HEK293 (cell line): Measurements from ENCODE around the gene FAM181B.

Experiments
- CTCF ChIA-PET: fragments of 350-600 bp; formaldehyde crosslinking; extraction: SDS; loops from one replicate; lab custom pipeline; 2021; ENCODE audit warnings: antibody characterized with exemption; lab: Yijun Ruan, JAX
- POLR2A ChIA-PET: fragments of 300-600 bp; formaldehyde crosslinking; extraction: SDS; loops from one replicate; lab custom pipeline; 2020; ENCODE audit warnings: antibody characterized with exemption, inconsistent platforms; lab: Yijun Ruan, JAX
- H3K27ac ChIP-seq: fragments of 200-500 bp; sonication (Bioruptor generic); 2 replicates; pipeline ENCODE4 v1.5.1; 2014; ENCODE audit warnings: low read depth, low read length, control low read depth, inconsistent platforms; ENCODE audit errors: extremely low read depth
- H3K36me3 ChIP-seq, 2 experiments: fragments of 200-500 bp in 1 of 2; sonication (Bioruptor generic) in 1 of 2; 1 replicate in 1 of 2; 2 replicates in 1 of 2; pipeline ENCODE4 v1.5.1; 2014 to 2017; ENCODE audit warnings: inconsistent platforms in 2 of 2, low read length in 2 of 2; ENCODE audit not compliant: control insufficient read depth in 2 of 2, insufficient read depth in 1 of 2
- H3K4me1 ChIP-seq: fragments of 200-500 bp; sonication (Bioruptor generic); 2 replicates; pipeline ENCODE4 v1.5.1; 2014; ENCODE audit warnings: mild to moderate bottlenecking, low read length, inconsistent platforms; ENCODE audit not compliant: control insufficient read depth, insufficient read depth
- H3K4me3 ChIP-seq: 2 replicates; pipeline ENCODE4 v1.5.1; 2011; ENCODE audit warnings: low read depth, mild to moderate bottlenecking, control low read depth, low read length, moderate library complexity
- H3K9me3 ChIP-seq: fragments of 200-500 bp; sonication (Bioruptor generic); 2 replicates; pipeline ENCODE4 v1.5.1; 2014; ENCODE audit warnings: low read depth, low read length, inconsistent platforms; ENCODE audit not compliant: control insufficient read depth, insufficient read depth
- EGR2 ChIP-seq: fragments of 450-650 bp; formaldehyde crosslinking; IDR thresholded peaks from 2 replicates; pipeline ENCODE4 v1.5.1; 2016; ENCODE audit warnings: low read depth, missing biosample characterization, missing genetic modification characterization
- HIC1 ChIP-seq: fragments of 450-650 bp; formaldehyde crosslinking; IDR thresholded peaks from 2 replicates; pipeline ENCODE4 v1.5.1; 2016; ENCODE audit warnings: missing biosample characterization, missing genetic modification characterization
- PRDM4 ChIP-seq: fragments of 450-650 bp; formaldehyde crosslinking; IDR thresholded peaks from 2 replicates; pipeline ENCODE4 v1.5.1; 2017; ENCODE audit warnings: missing biosample characterization, missing genetic modification characterization
- SP2 ChIP-seq: fragments of 450-650 bp; formaldehyde crosslinking; IDR thresholded peaks from 2 replicates; pipeline ENCODE4 v1.5.1; 2016; ENCODE audit warnings: missing biosample characterization, missing genetic modification characterization
- YY2 ChIP-seq: fragments of 450-650 bp; formaldehyde crosslinking; IDR thresholded peaks from 2 replicates; pipeline ENCODE4 v1.5.1; 2016; ENCODE audit warnings: missing biosample characterization, missing genetic modification characterization
- ZBTB21 ChIP-seq: fragments of 450-650 bp; formaldehyde crosslinking; IDR thresholded peaks from 2 replicates; pipeline ENCODE4 v1.5.1; 2017; ENCODE audit warnings: missing biosample characterization, missing genetic modification characterization
- ZFP3 ChIP-seq: fragments of 450-650 bp; formaldehyde crosslinking; IDR thresholded peaks from 2 replicates; pipeline ENCODE4 v1.5.1; 2016; ENCODE audit warnings: low read depth, missing biosample characterization, missing genetic modification characterization
- ZNF112 ChIP-seq: fragments of 450-650 bp; formaldehyde crosslinking; IDR thresholded peaks from 2 replicates; pipeline ENCODE4 v1.5.0; 2017; ENCODE audit warnings: missing biosample characterization, missing genetic modification characterization
- ZNF146 ChIP-seq: fragments of 450-650 bp; formaldehyde crosslinking; IDR thresholded peaks from 2 replicates; pipeline ENCODE4 v1.5.1; 2016; ENCODE audit warnings: missing biosample characterization, missing genetic modification characterization
- ZNF175 ChIP-seq: fragments of 450-650 bp; formaldehyde crosslinking; IDR thresholded peaks from 2 replicates; pipeline ENCODE4 v1.5.1; 2016; ENCODE audit warnings: missing biosample characterization, missing genetic modification characterization
- ZNF18 ChIP-seq: fragments of 450-650 bp; formaldehyde crosslinking; IDR thresholded peaks from 2 replicates; pipeline ENCODE4 v1.5.1; 2016; ENCODE audit warnings: missing biosample characterization, missing genetic modification characterization
- ZNF184 ChIP-seq: fragments of 450-650 bp; IDR thresholded peaks from 2 replicates; pipeline ENCODE4 v1.5.1; 2018; ENCODE audit warnings: missing biosample characterization, mild to moderate bottlenecking, missing genetic modification characterization
- ZNF280C ChIP-seq: fragments of 450-650 bp; formaldehyde crosslinking; IDR thresholded peaks from 2 replicates; pipeline ENCODE4 v1.5.1; 2016; ENCODE audit warnings: missing biosample characterization, missing genetic modification characterization
- ZNF311 ChIP-seq: fragments of 450-650 bp; formaldehyde crosslinking; IDR thresholded peaks from 2 replicates; pipeline ENCODE4 v1.5.1; 2017; ENCODE audit warnings: missing biosample characterization, missing genetic modification characterization, borderline replicate concordance
- ZNF37A ChIP-seq: fragments of 450-650 bp; IDR thresholded peaks from 2 replicates; pipeline ENCODE4 v1.5.1; 2018; ENCODE audit warnings: missing biosample characterization, missing genetic modification characterization
- ZNF423 ChIP-seq: fragments of 450-650 bp; formaldehyde crosslinking; IDR thresholded peaks from 2 replicates; pipeline ENCODE4 v1.5.1; 2016; ENCODE audit warnings: missing biosample characterization, missing genetic modification characterization
- ZNF561 ChIP-seq: fragments of 450-650 bp; IDR thresholded peaks from 2 replicates; pipeline ENCODE4 v1.5.1; 2018; ENCODE audit warnings: missing biosample characterization, missing genetic modification characterization, borderline replicate concordance
- ZNF658 ChIP-seq: fragments of 450-650 bp; formaldehyde crosslinking; IDR thresholded peaks from 2 replicates; pipeline ENCODE4; 2016; ENCODE audit warnings: missing biosample characterization, missing genetic modification characterization
- ZNF660 ChIP-seq: fragments of 450-650 bp; IDR thresholded peaks from 2 replicates; pipeline ENCODE4 v1.5.1; 2018; ENCODE audit warnings: missing biosample characterization, mild to moderate bottlenecking, missing genetic modification characterization
- TF ChIP-seq, protein P1 (sequence below): sonication (generic); formaldehyde crosslinking; IDR thresholded peaks from 2 replicates; pipeline ENCODE4 v1.8.1; 2022; ENCODE audit warnings: mild to moderate bottlenecking, moderate library complexity, missing genetic modification reagents
- TF ChIP-seq, protein P2 (sequence below): fragments of 450-650 bp; formaldehyde crosslinking; IDR thresholded peaks from 2 replicates; pipeline ENCODE4 v1.5.1; 2016; ENCODE audit warnings: missing biosample characterization, missing genetic modification characterization, low read depth

FAM181B gene

DNA sequence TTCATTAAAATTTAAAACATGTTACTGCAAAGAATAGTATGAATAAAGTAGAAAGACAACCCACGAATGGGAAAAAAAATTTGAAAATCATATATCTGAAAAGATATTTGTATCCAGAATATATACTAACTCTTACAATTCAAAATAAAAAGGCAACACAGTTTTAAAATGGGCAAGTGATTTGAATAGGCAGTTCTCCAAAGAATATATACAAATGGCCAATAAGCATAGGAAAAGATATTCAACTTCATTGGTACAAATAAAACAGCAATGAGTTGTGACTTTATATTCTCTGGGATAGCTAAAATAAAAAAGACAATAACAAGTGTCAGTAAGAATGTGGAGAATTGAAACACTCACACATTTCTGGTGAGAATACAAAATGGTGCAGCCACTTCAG is 41.6 kb upstream of the FAM181B start:
- H3K36me3 ChIP-seq, result no peaks in the 10 kb centered on the region
- CTCF ChIA-PET, result interaction anchor here (0.6 to 4.7 kb wide), 34 partner anchors 8 to 1038 kb away, joined by 3 to 47 read pairs (median 5); partner anchors contain the start of gene CCDC90B

DNA sequence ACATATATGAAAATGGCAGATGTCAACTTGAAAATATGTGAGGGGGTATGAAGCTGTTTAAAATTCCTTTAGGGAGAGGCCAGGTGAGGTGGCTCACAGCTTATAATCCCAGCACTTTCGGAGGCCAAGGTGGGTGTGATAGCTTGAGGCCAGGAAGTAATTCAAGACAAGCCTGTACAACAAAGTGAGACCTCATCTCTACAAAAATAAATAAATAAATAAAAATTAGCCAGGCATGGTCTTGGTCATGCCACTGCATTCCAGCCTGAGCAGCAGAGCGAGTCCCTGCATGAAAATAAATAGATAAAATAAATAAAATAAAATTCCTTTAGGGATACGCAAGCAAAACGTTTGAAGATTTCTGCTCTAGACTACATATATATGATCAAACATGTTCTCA is 38.1 kb upstream of the FAM181B start:
- ChIA-PET CTCF (no interaction called here), POLR2A (no interaction called here)
- Histone ChIP-seq H3K36me3 (no peaks in the 10 kb centered on the region), H3K27ac (no peak overlapping the region), H3K4me3 (no peak overlapping the region), H3K4me1 (no peaks in the 10 kb centered on the region), H3K9me3 (no peaks in the 10 kb centered on the region)
- TF ChIP-seq, protein P1, sequence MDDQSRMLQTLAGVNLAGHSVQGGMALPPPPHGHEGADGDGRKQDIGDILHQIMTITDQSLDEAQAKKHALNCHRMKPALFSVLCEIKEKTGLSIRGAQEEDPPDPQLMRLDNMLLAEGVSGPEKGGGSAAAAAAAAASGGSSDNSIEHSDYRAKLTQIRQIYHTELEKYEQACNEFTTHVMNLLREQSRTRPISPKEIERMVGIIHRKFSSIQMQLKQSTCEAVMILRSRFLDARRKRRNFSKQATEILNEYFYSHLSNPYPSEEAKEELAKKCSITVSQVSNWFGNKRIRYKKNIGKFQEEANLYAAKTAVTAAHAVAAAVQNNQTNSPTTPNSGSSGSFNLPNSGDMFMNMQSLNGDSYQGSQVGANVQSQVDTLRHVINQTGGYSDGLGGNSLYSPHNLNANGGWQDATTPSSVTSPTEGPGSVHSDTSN, result no peak
- TF ChIP-seq ZNF184 (tag by site-specific recombination), result no peak
- no peak for TF ChIP-seq EGR2
- no peak for TF ChIP-seq ZNF146 (tag by site-specific recombination)
- TF ChIP-seq ZNF660, result no peak
- TF ChIP-seq, all 188 proteins: peak for 0

More for the DNA sequence above, 41.6 kb upstream of the FAM181B start:
- POLR2A ChIA-PET, result no interaction called here
- no peaks in the 10 kb centered on the region for H3K9me3 ChIP-seq
- TF ChIP-seq ZNF18 (tag by site-specific recombination), result no peak
- TF ChIP-seq ZNF561 (tag by site-specific recombination), result no peak
- TF ChIP-seq, protein P2, sequence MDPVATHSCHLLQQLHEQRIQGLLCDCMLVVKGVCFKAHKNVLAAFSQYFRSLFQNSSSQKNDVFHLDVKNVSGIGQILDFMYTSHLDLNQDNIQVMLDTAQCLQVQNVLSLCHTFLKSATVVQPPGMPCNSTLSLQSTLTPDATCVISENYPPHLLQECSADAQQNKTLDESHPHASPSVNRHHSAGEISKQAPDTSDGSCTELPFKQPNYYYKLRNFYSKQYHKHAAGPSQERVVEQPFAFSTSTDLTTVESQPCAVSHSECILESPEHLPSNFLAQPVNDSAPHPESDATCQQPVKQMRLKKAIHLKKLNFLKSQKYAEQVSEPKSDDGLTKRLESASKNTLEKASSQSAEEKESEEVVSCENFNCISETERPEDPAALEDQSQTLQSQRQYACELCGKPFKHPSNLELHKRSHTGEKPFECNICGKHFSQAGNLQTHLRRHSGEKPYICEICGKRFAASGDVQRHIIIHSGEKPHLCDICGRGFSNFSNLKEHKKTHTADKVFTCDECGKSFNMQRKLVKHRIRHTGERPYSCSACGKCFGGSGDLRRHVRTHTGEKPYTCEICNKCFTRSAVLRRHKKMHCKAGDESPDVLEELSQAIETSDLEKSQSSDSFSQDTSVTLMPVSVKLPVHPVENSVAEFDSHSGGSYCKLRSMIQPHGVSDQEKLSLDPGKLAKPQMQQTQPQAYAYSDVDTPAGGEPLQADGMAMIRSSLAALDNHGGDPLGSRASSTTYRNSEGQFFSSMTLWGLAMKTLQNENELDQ (tag by site-specific recombination), result no peak
- no peak for TF ChIP-seq ZNF175
- no peak for TF ChIP-seq ZNF658 (tag by site-specific recombination)
- no peak for TF ChIP-seq SP2
- no peak for TF ChIP-seq YY2 (tag by site-specific recombination)
- TF ChIP-seq ZBTB21 (tag by site-specific recombination), result no peak
- H3K4me1 ChIP-seq, result no peaks in the 10 kb centered on the region
- H3K4me3 ChIP-seq, result no peak overlapping the region
- no peak overlapping the region for H3K27ac ChIP-seq

DNA sequence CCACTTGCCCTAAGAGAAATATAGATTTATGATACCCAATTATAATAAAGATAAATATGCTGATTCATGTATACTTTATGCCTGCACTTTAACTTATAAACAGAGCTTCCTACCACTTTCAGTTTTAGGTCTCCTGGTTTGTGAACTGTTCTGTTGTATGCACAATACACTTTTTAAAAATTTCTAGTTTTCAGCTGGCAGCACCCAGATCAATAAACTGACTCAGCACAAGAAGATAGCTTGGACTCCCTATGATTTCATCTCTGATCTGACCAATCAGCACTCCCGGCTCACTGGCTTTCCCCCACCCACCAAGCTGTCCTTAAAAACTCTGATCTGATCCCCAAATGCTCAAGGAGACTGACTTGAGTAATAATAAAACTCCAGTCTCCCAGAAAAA is 33.5 kb upstream of the FAM181B start:
- Histone ChIP-seq H3K4me3 (no peak overlapping the region), H3K27ac (no peak overlapping the region), H3K4me1 (no peaks in the 10 kb centered on the region), H3K9me3 (no peaks in the 10 kb centered on the region), H3K36me3 (no peaks in the 10 kb centered on the region)
- CTCF ChIA-PET, result interaction anchor here (0.5 to 1.3 kb wide), 3 partner anchors 8 to 1408 kb away, joined by 3 to 9 read pairs (median 3); no protein-coding TSS in a partner anchor
- POLR2A ChIA-PET, result no interaction called here
- no peak for TF ChIP-seq ZNF112 (tag by site-specific recombination)
- no peak for TF ChIP-seq PRDM4 (tag by site-specific recombination)
- TF ChIP-seq HIC1, result no peak
- TF ChIP-seq ZNF311 (tag by site-specific recombination), result no peak
- no peak for TF ChIP-seq ZFP3 (tag by site-specific recombination)
- TF ChIP-seq ZNF423 (tag by site-specific recombination), result no peak
- TF ChIP-seq ZNF37A (tag by site-specific recombination), result no peak
- TF ChIP-seq ZNF280C (tag by site-specific recombination), result no peak
